SK-N-SH (cell line): Measurements from ENCODE around the gene ITM2A. TPM values are rescaled to one million over a fixed set of nuclear protein-coding genes. Genes with fewer than 3 reads are reported as not detected.

ENCODE experiments used
- CTCF ChIA-PET: fragments of 300-600, 350-600 bp; formaldehyde crosslinking; extraction: SDS; loops from one replicate; lab custom pipeline; 2021; lab: Yijun Ruan, JAX
- POLR2A ChIA-PET: fragments of 350-600 bp; sonication (Branson Sonifier 250); formaldehyde crosslinking; extraction: SDS; loops from one replicate; lab custom pipeline; 2020; ENCODE audit warnings: antibody characterized with exemption, inconsistent platforms; lab: Yijun Ruan, JAX
- DNase-seq: peaks from one replicate; pipeline ENCODE4 v3.0.0; 2012
- H2AFZ ChIP-seq: fragments of 200-600 bp; sonication (generic); 2 replicates; pipeline ENCODE4 v1.8.1; 2016; ENCODE audit warnings: antibody characterized with exemption, mild to moderate bottlenecking, low read depth
- H3F3A ChIP-seq: fragments of 200-600 bp; sonication (generic); replicated peaks from 2 replicates; pipeline ENCODE3; 2016; ENCODE audit warnings: antibody characterized with exemption, mild to moderate bottlenecking; ENCODE audit not compliant: insufficient read depth
- H3K27ac ChIP-seq, 2 experiments: fragments of 200-500 bp in 1 of 2; fragments of 200-600 bp in 1 of 2; sonication (Bioruptor generic) in 1 of 2; sonication (generic), shearing (Covaris generic) in 1 of 2; 2 replicates each; pipeline versions ENCODE4 v1.5.1 to v1.6.1; 2014 to 2016; ENCODE audit warnings: low read depth in 2 of 2, inconsistent platforms in 1 of 2, low read length in 1 of 2, mild to moderate bottlenecking in 1 of 2, mixed read lengths in 1 of 2
- H3K27me3 ChIP-seq: fragments of 200-600 bp; sonication (generic), shearing (Covaris generic); 2 replicates; pipeline ENCODE4 v1.6.1; 2016; ENCODE audit warnings: mixed run types; ENCODE audit not compliant: insufficient read depth
- H3K36me3 ChIP-seq, 2 experiments: fragments of 200-500 bp in 1 of 2; fragments of 200-600 bp in 1 of 2; sonication (Bioruptor generic) in 1 of 2; sonication (generic) in 1 of 2; replicated peaks in 1 of 2; 2 replicates each; pipeline versions ENCODE3 to v1.5.1; 2014 to 2016; ENCODE audit warnings: low read length in 1 of 2, mild to moderate bottlenecking in 1 of 2; ENCODE audit not compliant: insufficient read depth in 2 of 2, control insufficient read depth in 1 of 2
- H3K4me1 ChIP-seq, 2 experiments: fragments of 200-500 bp in 1 of 2; fragments of 200-600 bp in 1 of 2; sonication (Bioruptor generic) in 1 of 2; sonication (generic), shearing (Covaris generic) in 1 of 2; 2 replicates each; pipeline versions ENCODE4 v1.5.1 to v1.6.1; 2014 to 2016; ENCODE audit warnings: low read depth in 1 of 2, low read length in 1 of 2, mixed run types in 1 of 2; ENCODE audit not compliant: insufficient read depth in 2 of 2, control insufficient read depth in 1 of 2
- H3K4me2 ChIP-seq: fragments of 200-600 bp; sonication (generic), shearing (Covaris generic); 2 replicates; pipeline ENCODE4 v1.6.1; 2017; ENCODE audit warnings: mixed run types
- H3K4me3 ChIP-seq, 2 experiments: fragments of 200-500 bp in 1 of 2; fragments of 200-600 bp in 1 of 2; sonication (Bioruptor generic) in 1 of 2; sonication (generic), shearing (Covaris generic) in 1 of 2; 2 replicates each; pipeline versions ENCODE4 v1.5.1 to v1.8.1; 2014 to 2016; ENCODE audit warnings: low read depth in 2 of 2, inconsistent platforms in 1 of 2, low read length in 1 of 2, mild to moderate bottlenecking in 1 of 2, mixed read lengths in 1 of 2, moderate library complexity in 1 of 2
- H3K79me2 ChIP-seq: fragments of 200-600 bp; sonication (generic); 2 replicates; pipeline ENCODE4 v1.8.1; 2017; ENCODE audit warnings: mild to moderate bottlenecking; ENCODE audit not compliant: insufficient read depth
- H3K9ac ChIP-seq: fragments of 200-600 bp; sonication (generic); 2 replicates; pipeline ENCODE4 v1.6.1; 2017; ENCODE audit warnings: mixed run types
- H3K9me2 ChIP-seq: fragments of 200-600 bp; sonication (generic); 2 replicates; pipeline ENCODE4 v1.6.1; 2017; ENCODE audit warnings: mixed run types
- H3K9me3 ChIP-seq: fragments of 200-600 bp; sonication (generic); 2 replicates; pipeline ENCODE4 v1.6.1; 2017; ENCODE audit warnings: mixed run types, mild to moderate bottlenecking, moderate library complexity
- H4K20me1 ChIP-seq: fragments of 200-600 bp; sonication (generic); 2 replicates; pipeline ENCODE4 v1.6.1; 2017; ENCODE audit warnings: mild to moderate bottlenecking, mixed run types; ENCODE audit not compliant: insufficient read depth
- CHD2 ChIP-seq: fragments of 150-350 bp; IDR thresholded peaks from 2 replicates; pipeline ENCODE4 v1.6.1; 2018; ENCODE audit warnings: low read length; ENCODE audit not compliant: partially characterized antibody
- CTCF ChIP-seq: fragments of 200-600 bp; sonication (generic); IDR thresholded peaks from 2 replicates; pipeline ENCODE4 v1.6.1; 2017; ENCODE audit warnings: antibody characterized with exemption, mild to moderate bottlenecking, moderate library complexity
- FOXJ3 ChIP-seq: sonication (generic); formaldehyde crosslinking; IDR thresholded peaks from 2 replicates; pipeline ENCODE4 v1.5.1; 2020; ENCODE audit warnings: mild to moderate bottlenecking, missing genetic modification reagents
- FOXM1 ChIP-seq: IDR thresholded peaks from 2 replicates; pipeline ENCODE4 v1.4.0; 2012; ENCODE audit warnings: low read depth, mild to moderate bottlenecking
- GABPA ChIP-seq: IDR thresholded peaks from 2 replicates; pipeline ENCODE4 v1.4.0; 2012; ENCODE audit warnings: low read depth, mild to moderate bottlenecking
- IRF3 ChIP-seq: fragments of 150-350 bp; IDR thresholded peaks from 2 replicates; pipeline ENCODE4 v1.6.1; 2016; ENCODE audit warnings: mild to moderate bottlenecking, low read depth, low read length
- JUND ChIP-seq: IDR thresholded peaks from 2 replicates; pipeline ENCODE4 v1.4.0; 2012
- MXI1 ChIP-seq: IDR thresholded peaks from 2 replicates; pipeline ENCODE4 v1.6.1; 2012; ENCODE audit warnings: mild to moderate bottlenecking, low read depth, low read length, improper control_type of control experiment
- RAD21 ChIP-seq: IDR thresholded peaks from 2 replicates; pipeline ENCODE4 v1.6.1; 2012; ENCODE audit warnings: mild to moderate bottlenecking, low read length
- REST ChIP-seq: IDR thresholded peaks from 2 replicates; pipeline ENCODE4 v1.6.1; 2012; ENCODE audit warnings: mild to moderate bottlenecking, low read depth, low read length, moderate library complexity
- RFX5 ChIP-seq: IDR thresholded peaks from 2 replicates; pipeline ENCODE4 v1.6.1; 2012; ENCODE audit warnings: mild to moderate bottlenecking, improper control_type of control experiment, low read length
- RXRA ChIP-seq: IDR thresholded peaks from 2 replicates; pipeline ENCODE4 v1.4.0; 2012; ENCODE audit warnings: low read depth, mild to moderate bottlenecking, borderline replicate concordance
- SIN3A ChIP-seq: IDR thresholded peaks from 2 replicates; pipeline ENCODE4 v1.6.1; 2012; ENCODE audit warnings: low read depth, mild to moderate bottlenecking, low read length, moderate library complexity, borderline replicate concordance
- TAF1 ChIP-seq: IDR thresholded peaks from 2 replicates; pipeline ENCODE4 v1.6.1; 2012; ENCODE audit warnings: low read depth, mild to moderate bottlenecking, low read length, moderate library complexity, borderline replicate concordance
- WGBS: methylation state at CpG from one replicate; pipeline ENCODE4 v1.1.6; 2017; ENCODE audit warnings: low lambda C conversion rate; 5-methylcytosine and 5-hydroxymethylcytosine counted together
- polyA plus RNA-seq, 3 experiments: library from polyadenylated mRNA; depleted of rRNA; stranded (reverse); fragments of >200 nt; gene quantifications; 2 replicates each; pipeline ENCODE4 v1.2.3, GENCODE V29; 2012
- TF ChIP-seq, protein P1 (sequence below): IDR thresholded peaks from 2 replicates; pipeline ENCODE4 v1.4.0; 2012; ENCODE audit warnings: low read depth, borderline replicate concordance

Gene ITM2A
- polyA plus RNA-seq, 1 of the 3 experiments (the other 2 are of a cell fraction), result not detected

DNA sequence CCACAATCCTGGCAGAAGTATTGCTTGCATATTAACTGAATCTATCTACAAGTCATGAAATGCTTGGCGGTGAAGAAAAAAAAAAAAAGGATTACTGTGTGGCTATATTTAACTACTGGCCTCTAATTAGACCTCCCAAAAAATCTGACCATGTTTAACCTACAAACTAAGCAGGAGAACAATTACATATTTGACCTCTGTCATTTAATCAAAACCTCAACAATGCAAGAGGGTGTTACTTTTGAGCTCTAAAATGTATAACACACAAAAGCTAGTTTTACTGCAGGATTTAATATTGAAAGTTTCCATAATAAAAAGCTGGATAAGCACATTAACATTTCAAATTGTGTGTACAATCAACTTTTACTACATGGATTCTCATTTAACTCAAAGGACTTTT, 1.5 kb downstream of the ITM2A start:
- H3K9me2 ChIP-seq, result no peaks in the 10 kb centered on the region
- no peak for DNase-seq
- H4K20me1 ChIP-seq, result no peaks in the 10 kb centered on the region
- TF ChIP-seq REST (no peak), CTCF (no peak), GABPA (no peak), CHD2 (no peak), RFX5 (no peak), SIN3A (no peak), MXI1 (no peak), FOXM1 (no peak), TAF1 (no peak), JUND (no peak), RAD21 (no peak), FOXJ3 (no peak), RXRA (no peak), IRF3 (no peak)
- TF ChIP-seq, protein P1, sequence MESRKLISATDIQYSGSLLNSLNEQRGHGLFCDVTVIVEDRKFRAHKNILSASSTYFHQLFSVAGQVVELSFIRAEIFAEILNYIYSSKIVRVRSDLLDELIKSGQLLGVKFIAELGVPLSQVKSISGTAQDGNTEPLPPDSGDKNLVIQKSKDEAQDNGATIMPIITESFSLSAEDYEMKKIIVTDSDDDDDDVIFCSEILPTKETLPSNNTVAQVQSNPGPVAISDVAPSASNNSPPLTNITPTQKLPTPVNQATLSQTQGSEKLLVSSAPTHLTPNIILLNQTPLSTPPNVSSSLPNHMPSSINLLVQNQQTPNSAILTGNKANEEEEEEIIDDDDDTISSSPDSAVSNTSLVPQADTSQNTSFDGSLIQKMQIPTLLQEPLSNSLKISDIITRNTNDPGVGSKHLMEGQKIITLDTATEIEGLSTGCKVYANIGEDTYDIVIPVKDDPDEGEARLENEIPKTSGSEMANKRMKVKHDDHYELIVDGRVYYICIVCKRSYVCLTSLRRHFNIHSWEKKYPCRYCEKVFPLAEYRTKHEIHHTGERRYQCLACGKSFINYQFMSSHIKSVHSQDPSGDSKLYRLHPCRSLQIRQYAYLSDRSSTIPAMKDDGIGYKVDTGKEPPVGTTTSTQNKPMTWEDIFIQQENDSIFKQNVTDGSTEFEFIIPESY, result no peak
- H3K36me3 ChIP-seq, result no peaks in the 10 kb centered on the region
- H3K4me1 ChIP-seq, result no peaks in the 10 kb centered on the region
- ChIA-PET CTCF (no interaction called here), POLR2A (no interaction called here)
- 6% methylated on average over 1 of the region's 1 CpG for WGBS
- H3K79me2 ChIP-seq, result no peaks in the 10 kb centered on the region
- no peaks in the 10 kb centered on the region for H3K9me3 ChIP-seq
- H2AFZ ChIP-seq, result no peak overlapping the region
- H3F3A ChIP-seq, result no peaks in the 10 kb centered on the region
- no peak overlapping the region for H3K27ac ChIP-seq
- no peaks in the 10 kb centered on the region for H3K27me3 ChIP-seq
- H3K4me2 ChIP-seq, result no peak overlapping the region
- no peak overlapping the region for H3K4me3 ChIP-seq
- no peak overlapping the region for H3K9ac ChIP-seq
